SK-N-SH treated with all-trans-retinoic acid at 6 μM for 48 hours (cell line): Measurements from ENCODE around the gene SPRED1.

ENCODE experiments used
- ARNTL ChIP-seq: fragments of 450-650 bp; formaldehyde crosslinking; IDR thresholded peaks from 2 replicates; pipeline ENCODE4 v1.5.0; 2020; ENCODE audit warnings: low read depth, mild to moderate bottlenecking, moderate library complexity, borderline replicate concordance
- ESRRG ChIP-seq: fragments of 250-450 bp; sonication (Bioruptor Pico); IDR thresholded peaks from 2 replicates; pipeline ENCODE4 v1.6.1; 2021; ENCODE audit warnings: mild to moderate bottlenecking
- OSR1 ChIP-seq: fragments of 250-450 bp; sonication (Bioruptor Pico); IDR thresholded peaks from 2 replicates; pipeline ENCODE4 v1.8.0; 2022; ENCODE audit warnings: moderate library complexity, mild to moderate bottlenecking, inconsistent platforms
- TCF4 ChIP-seq: fragments of 250-450 bp; sonication (Bioruptor Pico); IDR thresholded peaks from 2 replicates; pipeline ENCODE4 v1.8.0; 2021; ENCODE audit warnings: mild to moderate bottlenecking, moderate library complexity, borderline replicate concordance
- ZC3H10 ChIP-seq: fragments of 250-450 bp; sonication (Bioruptor Pico); IDR thresholded peaks from 2 replicates; pipeline ENCODE4 v1.5.1; 2021; ENCODE audit warnings: mild to moderate bottlenecking, moderate library complexity
- ZFP30 ChIP-seq: fragments of 450-650 bp; formaldehyde crosslinking; IDR thresholded peaks from 2 replicates; pipeline ENCODE4 v1.5.0; 2022; ENCODE audit warnings: mild to moderate bottlenecking, moderate library complexity

GRCh38 chr15:38215707-38216106 lies 36.9 kb upstream of the SPRED1 start:
- TF ChIP-seq TCF4 (CRISPR knock-in tag): no peak
- TF ChIP-seq ARNTL (CRISPR knock-in tag): no peak
- no peak for TF ChIP-seq ESRRG (CRISPR knock-in tag)
- no peak for TF ChIP-seq ZFP30 (CRISPR knock-in tag)
- TF ChIP-seq ZC3H10 (CRISPR knock-in tag): no peak
- no peak for TF ChIP-seq OSR1 (CRISPR knock-in tag)
